MM.1S (cell line): Measurements from ENCODE around the gene CUBN.

Source experiments
- DNase-seq: peaks from one replicate; pipeline ENCODE4 v3.0.0-alpha.2; 2015
- H2AFZ ChIP-seq: fragments of 300-600 bp; sonication (generic); 2 replicates; pipeline ENCODE4 v1.6.0; 2016; ENCODE audit warnings: antibody characterized with exemption, low read length
- H3F3A ChIP-seq: fragments of 300-600 bp; sonication (generic); 2 replicates; pipeline ENCODE4 v1.6.1; 2016; ENCODE audit warnings: mild to moderate bottlenecking, antibody characterized with exemption, low read length, moderate library complexity, mixed read lengths; ENCODE audit not compliant: insufficient read depth
- H3K27ac ChIP-seq: fragments of 300-600 bp; sonication (generic); 2 replicates; pipeline ENCODE4 v1.5.1; 2016; ENCODE audit warnings: mild to moderate bottlenecking, low read length
- H3K27me3 ChIP-seq: fragments of 300-600 bp; sonication (generic); replicated peaks from 2 replicates; pipeline ENCODE4 v1.6.0; 2016; ENCODE audit warnings: low read length; ENCODE audit not compliant: insufficient read depth
- H3K36me3 ChIP-seq: fragments of 300-600 bp; sonication (generic); replicated peaks from 2 replicates; pipeline ENCODE4 v1.6.1; 2016; ENCODE audit warnings: mild to moderate bottlenecking, low read length, mixed read lengths; ENCODE audit not compliant: insufficient read depth
- H3K4me1 ChIP-seq: fragments of 300-600 bp; sonication (generic); 2 replicates; pipeline ENCODE4 v1.6.1; 2016; ENCODE audit warnings: low read length, mixed read lengths
- H3K4me2 ChIP-seq: fragments of 300-600 bp; sonication (generic); 2 replicates; pipeline ENCODE4 v1.6.0; 2016; ENCODE audit warnings: low read depth, low read length
- H3K4me3 ChIP-seq: fragments of 300-600 bp; sonication (generic); 2 replicates; pipeline ENCODE4 v1.5.1; 2016; ENCODE audit warnings: low read length, mixed read lengths
- H3K79me2 ChIP-seq: fragments of 300-600 bp; sonication (generic); 2 replicates; pipeline ENCODE4 v1.6.1; 2016; ENCODE audit warnings: mixed run types, low read length, mixed read lengths
- H3K9ac ChIP-seq: fragments of 300-600 bp; sonication (generic); 2 replicates; pipeline ENCODE4 v1.6.1; 2016; ENCODE audit warnings: low read length, mixed read lengths
- H3K9me2 ChIP-seq: fragments of 300-600 bp; sonication (generic); replicated peaks from 2 replicates; pipeline ENCODE4 v1.6.1; 2016; ENCODE audit warnings: mild to moderate bottlenecking, low read length, mixed read lengths; ENCODE audit not compliant: insufficient read depth
- H3K9me3 ChIP-seq: fragments of 300-600 bp; sonication (generic); replicated peaks from 2 replicates; pipeline ENCODE4 v1.6.1; 2016; ENCODE audit warnings: mild to moderate bottlenecking, low read length, mixed read lengths; ENCODE audit not compliant: insufficient read depth
- H4K20me1 ChIP-seq: fragments of 300-600 bp; sonication (generic); 2 replicates; pipeline ENCODE4 v1.6.1; 2016; ENCODE audit warnings: mild to moderate bottlenecking, low read length, moderate library complexity, mixed read lengths; ENCODE audit not compliant: insufficient read depth
- EZH2 ChIP-seq: fragments of 300-600 bp; sonication (generic); optimal IDR thresholded peaks from 2 replicates; pipeline ENCODE3; 2017; ENCODE audit warnings: low read depth, mild to moderate bottlenecking, antibody characterized with exemption, low read length, mixed read lengths
- EZH2phosphoT487 ChIP-seq: fragments of 300-600 bp; sonication (generic); IDR thresholded peaks from 2 replicates; pipeline ENCODE4 v1.6.1; 2018; ENCODE audit warnings: antibody characterized with exemption, low read length
- TF ChIP-seq, protein P1 (sequence below): fragments of 300-600 bp; sonication (generic); IDR thresholded peaks from 2 replicates; pipeline ENCODE4 v1.5.1; 2016; ENCODE audit warnings: antibody characterized with exemption, low read length, mixed read lengths

The CUBN gene

DNA sequence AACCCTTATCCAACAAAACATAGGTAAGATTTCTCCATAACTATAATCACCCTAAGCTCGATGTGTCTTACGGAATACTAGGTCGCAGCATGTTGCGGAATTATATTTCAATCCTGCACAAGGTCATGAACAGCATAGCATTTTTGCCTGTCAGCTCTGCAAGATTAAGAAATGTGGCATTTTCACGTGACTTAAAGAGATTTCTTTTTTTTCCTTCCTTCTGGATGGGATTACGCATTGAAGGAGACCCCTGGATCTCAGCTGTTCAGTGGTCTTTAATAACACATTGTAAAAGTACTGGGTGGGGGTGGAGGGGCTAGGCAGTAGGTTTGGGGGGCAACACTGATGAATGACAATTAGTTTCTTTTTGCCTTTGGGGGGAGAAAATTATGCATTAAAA lies 106.7 kb downstream of the CUBN start:
- Histone ChIP-seq H3K4me2 (peak overlapping the region; percentile 21), H4K20me1 (no peaks in the 10 kb centered on the region), H3K27me3 (no peaks in the 10 kb centered on the region), H3K4me3 (no peak overlapping the region), H3K36me3 (no peaks in the 10 kb centered on the region), H3K4me1 (peaks cover 31% of the 10 kb centered on the region), H3K9ac (peak overlapping the region; percentile 75; the same call in 1 of the 2 replicates), H3K27ac (peak overlapping the region; percentile 91; the same call in 1 of the 2 replicates), H3K9me2 (no peaks in the 10 kb centered on the region), H3K9me3 (no peaks in the 10 kb centered on the region), H3F3A (peaks cover 30% of the 10 kb centered on the region), H2AFZ (no peak overlapping the region), H3K79me2 (no peaks in the 10 kb centered on the region)
- TF ChIP-seq EZH2phosphoT487, result no peak
- TF ChIP-seq EZH2, result no peak
- TF ChIP-seq, protein P1, sequence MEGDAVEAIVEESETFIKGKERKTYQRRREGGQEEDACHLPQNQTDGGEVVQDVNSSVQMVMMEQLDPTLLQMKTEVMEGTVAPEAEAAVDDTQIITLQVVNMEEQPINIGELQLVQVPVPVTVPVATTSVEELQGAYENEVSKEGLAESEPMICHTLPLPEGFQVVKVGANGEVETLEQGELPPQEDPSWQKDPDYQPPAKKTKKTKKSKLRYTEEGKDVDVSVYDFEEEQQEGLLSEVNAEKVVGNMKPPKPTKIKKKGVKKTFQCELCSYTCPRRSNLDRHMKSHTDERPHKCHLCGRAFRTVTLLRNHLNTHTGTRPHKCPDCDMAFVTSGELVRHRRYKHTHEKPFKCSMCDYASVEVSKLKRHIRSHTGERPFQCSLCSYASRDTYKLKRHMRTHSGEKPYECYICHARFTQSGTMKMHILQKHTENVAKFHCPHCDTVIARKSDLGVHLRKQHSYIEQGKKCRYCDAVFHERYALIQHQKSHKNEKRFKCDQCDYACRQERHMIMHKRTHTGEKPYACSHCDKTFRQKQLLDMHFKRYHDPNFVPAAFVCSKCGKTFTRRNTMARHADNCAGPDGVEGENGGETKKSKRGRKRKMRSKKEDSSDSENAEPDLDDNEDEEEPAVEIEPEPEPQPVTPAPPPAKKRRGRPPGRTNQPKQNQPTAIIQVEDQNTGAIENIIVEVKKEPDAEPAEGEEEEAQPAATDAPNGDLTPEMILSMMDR, result no peak
- DNase-seq, result no peak

DNA sequence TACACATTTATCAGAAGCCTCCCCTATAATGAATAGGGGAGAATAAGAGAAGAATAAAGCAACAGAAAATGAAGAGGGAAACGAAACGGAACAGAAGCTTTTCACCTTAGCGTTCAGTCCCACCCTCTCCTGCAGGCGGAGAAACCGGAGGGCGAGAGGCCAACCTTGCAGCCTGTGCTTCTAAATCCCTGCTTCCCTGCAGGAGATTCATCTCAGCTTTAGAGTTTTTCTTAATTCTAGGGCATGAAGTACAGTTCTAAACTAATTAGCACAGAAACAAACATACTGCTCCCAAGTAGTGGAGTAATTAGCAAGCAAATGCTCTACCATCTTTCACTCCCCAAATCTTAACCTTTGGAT lies 107.2 kb downstream of the CUBN start:
- Histone ChIP-seq H2AFZ (no peak overlapping the region), H3K9ac (no peak overlapping the region)

DNA sequence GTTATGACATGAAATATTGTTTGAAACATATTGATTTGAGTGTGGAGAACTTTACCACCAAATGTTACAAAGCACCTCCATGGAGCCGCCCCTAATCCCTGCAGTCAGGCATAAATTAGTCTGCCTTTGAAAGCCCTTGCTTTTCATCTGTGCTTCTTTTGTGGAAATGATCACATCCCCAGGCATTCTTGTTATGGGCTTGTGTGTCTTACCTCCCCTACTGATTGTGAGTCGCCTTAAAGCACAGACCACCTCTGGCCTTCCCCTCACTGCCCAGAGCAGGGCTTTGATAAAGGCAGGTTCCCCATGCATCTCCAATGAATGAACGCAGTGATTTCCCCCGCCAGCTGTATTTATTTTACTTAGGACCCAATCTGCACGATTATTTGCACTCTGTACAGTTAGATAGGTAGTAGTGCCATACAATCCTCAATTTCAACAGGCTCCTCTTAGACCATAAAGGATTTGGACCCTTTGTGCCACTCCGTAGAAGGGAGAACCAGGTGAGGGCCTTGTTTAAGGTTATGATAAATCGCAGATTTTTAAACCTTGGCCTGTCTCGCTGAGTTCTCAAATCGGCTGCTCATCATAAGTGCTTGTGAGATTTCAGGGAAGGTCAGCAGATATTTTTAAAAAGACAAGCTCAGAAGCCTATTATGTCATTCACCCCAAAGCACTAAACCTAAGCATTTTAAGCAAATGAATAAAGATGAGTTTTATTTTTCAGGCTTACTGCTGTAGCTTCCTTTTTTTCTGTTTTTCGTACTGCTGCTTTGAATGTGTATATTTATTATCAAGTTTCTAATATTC lies 107.8 kb downstream of the CUBN start:
- no peak for TF ChIP-seq EZH2
- TF ChIP-seq, protein P1, result no peak
- Histone ChIP-seq H3K36me3 (no peaks in the 10 kb centered on the region), H3K9me2 (no peaks in the 10 kb centered on the region), H3K9me3 (no peaks in the 10 kb centered on the region), H3K27me3 (no peaks in the 10 kb centered on the region), H3F3A (peaks cover 30% of the 10 kb centered on the region), H3K9ac (no peak overlapping the region), H3K4me2 (no peak overlapping the region), H3K27ac (no peak overlapping the region), H4K20me1 (no peaks in the 10 kb centered on the region), H3K4me1 (peaks cover 31% of the 10 kb centered on the region), H3K79me2 (no peaks in the 10 kb centered on the region), H2AFZ (no peak overlapping the region), H3K4me3 (no peak overlapping the region)
- no peak for DNase-seq

More for the DNA sequence above, 107.2 kb downstream of the CUBN start:
- DNase-seq, result no peak
- H3K79me2 ChIP-seq, result no peaks in the 10 kb centered on the region
- no peak overlapping the region for H3K4me3 ChIP-seq
- H3K36me3 ChIP-seq, result no peaks in the 10 kb centered on the region
- no peaks in the 10 kb centered on the region for H3K9me3 ChIP-seq
- peaks cover 30% of the 10 kb centered on the region for H3F3A ChIP-seq
- no peak for TF ChIP-seq EZH2phosphoT487
- TF ChIP-seq EZH2, result no peak
- TF ChIP-seq, protein P1, result no peak
- H3K4me2 ChIP-seq, result no peak overlapping the region
- H3K27me3 ChIP-seq, result no peaks in the 10 kb centered on the region
- H4K20me1 ChIP-seq, result no peaks in the 10 kb centered on the region
- peaks cover 31% of the 10 kb centered on the region for H3K4me1 ChIP-seq
- H3K9me2 ChIP-seq, result no peaks in the 10 kb centered on the region
- H3K27ac ChIP-seq, result peak overlapping the region; percentile 91; the same call in 1 of the 2 replicates
